ENCODE measurements around the gene AGBL3.

The AGBL3 gene

DNA sequence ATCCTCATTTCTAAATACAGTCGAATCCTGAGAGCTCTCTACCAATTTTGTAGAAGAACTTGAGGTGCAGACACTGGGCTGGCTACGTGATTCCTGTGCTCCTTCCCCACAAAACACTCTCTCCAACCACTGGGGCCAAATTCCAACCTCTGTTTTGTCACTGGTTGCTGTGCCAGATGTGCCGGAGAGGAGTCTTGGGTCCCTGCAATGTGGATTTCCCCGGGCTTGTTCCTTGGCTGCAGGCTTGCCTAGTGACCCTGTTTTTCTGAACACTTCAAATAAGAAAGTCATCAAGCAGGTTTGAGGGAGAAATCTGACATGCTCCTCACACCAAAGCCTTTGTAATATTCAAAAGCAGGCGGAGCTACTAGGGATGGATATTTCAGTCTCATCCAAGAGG, 44.4 kb upstream of the AGBL3 start:
- H3K4me3 ChIP-seq (ENCODE audit: low read length), result no peak overlapping the region
- TF ChIP-seq, protein P1, sequence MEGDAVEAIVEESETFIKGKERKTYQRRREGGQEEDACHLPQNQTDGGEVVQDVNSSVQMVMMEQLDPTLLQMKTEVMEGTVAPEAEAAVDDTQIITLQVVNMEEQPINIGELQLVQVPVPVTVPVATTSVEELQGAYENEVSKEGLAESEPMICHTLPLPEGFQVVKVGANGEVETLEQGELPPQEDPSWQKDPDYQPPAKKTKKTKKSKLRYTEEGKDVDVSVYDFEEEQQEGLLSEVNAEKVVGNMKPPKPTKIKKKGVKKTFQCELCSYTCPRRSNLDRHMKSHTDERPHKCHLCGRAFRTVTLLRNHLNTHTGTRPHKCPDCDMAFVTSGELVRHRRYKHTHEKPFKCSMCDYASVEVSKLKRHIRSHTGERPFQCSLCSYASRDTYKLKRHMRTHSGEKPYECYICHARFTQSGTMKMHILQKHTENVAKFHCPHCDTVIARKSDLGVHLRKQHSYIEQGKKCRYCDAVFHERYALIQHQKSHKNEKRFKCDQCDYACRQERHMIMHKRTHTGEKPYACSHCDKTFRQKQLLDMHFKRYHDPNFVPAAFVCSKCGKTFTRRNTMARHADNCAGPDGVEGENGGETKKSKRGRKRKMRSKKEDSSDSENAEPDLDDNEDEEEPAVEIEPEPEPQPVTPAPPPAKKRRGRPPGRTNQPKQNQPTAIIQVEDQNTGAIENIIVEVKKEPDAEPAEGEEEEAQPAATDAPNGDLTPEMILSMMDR (conservative IDR thresholded peaks at IDR 0.05; ENCODE audit: low read length), result no peak
- DNase-seq (ENCODE audit: low read depth), result peak; percentile 42

DNA sequence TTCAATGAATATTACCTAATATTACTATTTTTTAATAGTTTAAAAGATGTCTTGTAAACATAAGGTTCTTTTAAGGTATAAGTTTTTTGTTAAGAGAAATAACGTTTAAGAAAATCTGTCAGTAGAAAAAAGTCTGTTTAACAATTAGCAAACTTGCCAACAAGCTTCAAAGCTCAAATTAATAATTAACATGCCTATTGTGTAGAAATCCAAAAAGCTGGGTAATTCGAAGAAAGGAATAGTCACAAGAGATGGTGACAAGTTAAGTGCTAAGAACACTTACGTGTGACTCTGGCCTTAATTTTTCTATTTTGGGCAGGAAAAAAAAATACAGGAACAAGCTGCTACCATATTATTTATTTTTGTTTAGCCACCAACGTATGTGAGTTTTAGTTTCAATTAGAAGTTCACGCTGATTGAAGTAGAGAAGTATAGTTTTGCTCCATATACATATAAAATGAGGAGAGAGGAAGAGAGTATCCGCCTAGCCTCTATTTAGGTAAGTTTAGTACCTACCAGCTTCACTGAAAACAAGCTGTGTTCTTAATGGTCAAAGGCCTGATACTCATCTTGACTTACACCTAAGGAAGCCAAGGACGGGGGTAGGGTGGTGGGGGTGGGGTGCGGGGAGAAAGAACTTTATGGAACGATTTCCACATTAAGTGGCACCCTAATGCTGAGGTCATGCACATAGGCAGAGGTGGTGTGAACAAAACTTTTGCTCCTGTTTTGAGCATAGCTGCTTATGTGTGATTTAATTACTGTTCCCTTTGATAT, 43.4 kb upstream of the AGBL3 start:
- no peak overlapping the region for H3K4me3 ChIP-seq (ENCODE audit: low read length)
- TF ChIP-seq, protein P1 (conservative IDR thresholded peaks at IDR 0.05; ENCODE audit: low read length), result no peak
- DNase-seq (ENCODE audit: low read depth), result no peak

DNA sequence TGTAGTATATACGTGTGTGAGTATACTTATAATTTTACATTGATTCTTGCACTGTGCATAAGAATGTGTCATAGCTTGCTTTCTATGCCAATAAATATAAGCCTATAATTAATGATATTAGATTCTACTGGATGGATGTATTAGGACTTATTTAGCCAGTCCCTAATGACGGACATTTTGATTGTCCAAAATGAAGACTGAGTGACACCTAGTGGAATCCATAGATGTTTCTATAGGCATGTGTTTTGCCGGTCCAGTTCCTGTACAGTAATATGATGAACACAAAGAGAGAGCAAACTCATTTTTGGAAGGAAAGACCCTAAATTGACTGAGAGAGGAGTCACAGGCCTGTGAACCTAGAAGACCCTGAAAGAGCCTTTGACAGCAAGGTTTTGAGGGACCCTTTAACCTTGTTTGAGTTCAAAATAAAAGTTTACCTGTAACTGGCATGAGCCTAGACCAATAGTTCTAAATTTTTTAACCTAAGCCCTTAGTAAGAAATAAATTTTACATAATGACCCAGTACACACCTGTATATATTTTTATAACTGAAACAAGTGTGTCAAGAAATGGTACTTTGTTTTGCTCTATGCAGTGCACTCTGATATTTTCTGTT, 42.4 kb upstream of the AGBL3 start:
- TF ChIP-seq, protein P1 (conservative IDR thresholded peaks at IDR 0.05; ENCODE audit: low read length), result peak; percentile 21
- no peak for DNase-seq (ENCODE audit: low read depth)
- H3K4me3 ChIP-seq (ENCODE audit: low read length), result no peak overlapping the region

DNA sequence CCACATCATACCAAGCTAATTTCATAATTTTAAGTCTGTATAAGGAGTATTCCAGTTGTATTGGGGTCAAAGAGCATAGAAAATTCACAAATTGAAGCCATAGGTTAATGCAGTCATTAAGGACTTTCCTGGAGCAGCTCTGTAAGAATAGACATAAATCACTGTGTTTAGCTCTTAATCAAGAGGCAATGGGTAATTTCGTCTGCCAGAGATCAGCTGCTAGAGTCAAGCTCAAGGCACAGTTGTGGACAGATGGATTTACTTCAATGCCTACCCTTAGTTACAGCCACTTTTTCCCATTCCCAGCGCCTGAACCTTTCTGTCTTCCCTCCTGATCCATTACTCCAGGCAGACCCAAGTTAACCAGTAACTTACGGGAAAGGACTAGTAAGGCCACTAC, 40.6 kb upstream of the AGBL3 start:
- TF ChIP-seq, protein P1 (conservative IDR thresholded peaks at IDR 0.05; ENCODE audit: low read length), result no peak
- H3K4me3 ChIP-seq (ENCODE audit: low read length), result no peak overlapping the region
- DNase-seq (ENCODE audit: low read depth), result no peak

DNA sequence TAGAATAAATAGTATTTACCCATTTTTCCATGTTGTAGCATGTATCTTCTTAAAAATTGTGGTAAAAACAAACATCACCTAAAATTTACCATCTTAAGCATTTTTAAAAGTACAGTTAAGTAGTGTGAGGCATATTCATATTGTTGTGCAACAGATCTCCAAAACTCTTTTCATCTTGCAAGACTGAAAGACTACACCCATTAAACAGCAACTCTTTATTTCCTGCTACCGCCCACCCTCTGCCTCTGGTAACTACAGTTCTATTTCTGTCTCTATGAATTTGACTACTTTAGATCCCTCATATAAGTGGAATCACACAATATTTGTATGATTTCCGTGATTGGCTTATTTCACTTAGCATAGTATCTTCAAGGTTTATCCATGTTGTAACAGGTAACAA, 40.0 kb upstream of the AGBL3 start:
- no peak overlapping the region for H3K4me3 ChIP-seq (ENCODE audit: low read length)
- peak; percentile 45 for DNase-seq (ENCODE audit: low read depth)
- TF ChIP-seq, protein P1 (conservative IDR thresholded peaks at IDR 0.05; ENCODE audit: low read length), result no peak

DNA sequence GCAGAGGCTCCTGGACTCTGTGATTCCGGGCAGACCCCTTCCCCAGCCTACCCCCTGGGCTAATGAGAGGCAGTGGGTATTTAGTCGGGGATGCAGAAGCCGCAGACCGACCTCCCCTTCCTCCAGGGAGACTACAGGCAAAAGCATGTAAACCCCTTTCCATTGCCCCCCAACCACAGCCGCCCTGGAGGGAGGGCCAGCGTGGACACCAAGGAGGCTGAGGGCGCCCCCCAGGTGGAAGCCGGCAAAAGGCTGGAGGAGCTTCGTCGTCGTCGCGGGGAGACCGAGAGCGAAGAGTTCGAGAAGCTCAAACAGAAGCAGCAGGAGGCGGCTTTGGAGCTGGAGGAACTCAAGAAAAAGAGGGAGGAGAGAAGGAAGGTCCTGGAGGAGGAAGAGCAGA, 39.0 kb upstream of the AGBL3 start:
- DNase-seq (ENCODE audit: low read depth), result no peak
- TF ChIP-seq, protein P1 (conservative IDR thresholded peaks at IDR 0.05; ENCODE audit: low read length), result no peak

DNA sequence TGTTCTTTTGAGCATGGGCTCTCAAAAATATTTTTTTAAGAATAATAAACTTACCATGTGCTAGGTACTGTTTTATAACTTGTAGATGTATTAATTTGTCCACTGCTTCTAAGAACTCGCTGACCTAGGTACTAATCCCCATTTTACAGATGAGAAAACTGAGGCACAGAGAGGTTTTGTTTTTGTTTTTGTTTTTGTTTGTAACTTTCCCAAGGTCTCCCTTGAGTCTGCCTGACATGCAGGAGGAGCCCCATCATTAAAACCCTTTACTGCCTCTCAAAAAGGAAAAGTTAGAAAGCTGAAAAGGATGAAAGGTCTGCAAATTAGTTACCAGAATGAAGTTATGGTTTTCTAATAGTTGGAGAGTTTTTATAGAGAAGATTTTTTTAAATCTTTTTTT, 38.5 kb upstream of the AGBL3 start:
- H3K4me3 ChIP-seq (ENCODE audit: low read length), result no peak overlapping the region
- TF ChIP-seq, protein P1 (conservative IDR thresholded peaks at IDR 0.05; ENCODE audit: low read length), result no peak
- no peak for DNase-seq (ENCODE audit: low read depth)

More for the DNA sequence above, 39.0 kb upstream of the AGBL3 start:
- H3K4me3 ChIP-seq (ENCODE audit: low read length), result no peak overlapping the region

All from AG10803 (cell line).